ENCODE measurements around the gene DUSP8.

DUSP8 gene

GRCh38 chr11:1531449-1532013 lies 40.5 kb downstream of the DUSP8 start:
- no peak for DNase-seq (ENCODE audit: insufficient read length, low spot score)
- TF ChIP-seq POLR2A (IDR thresholded peaks at IDR 0.05; ENCODE audit: low read depth, low read length) = no peak
- no peak for FAIRE-seq

DNA sequence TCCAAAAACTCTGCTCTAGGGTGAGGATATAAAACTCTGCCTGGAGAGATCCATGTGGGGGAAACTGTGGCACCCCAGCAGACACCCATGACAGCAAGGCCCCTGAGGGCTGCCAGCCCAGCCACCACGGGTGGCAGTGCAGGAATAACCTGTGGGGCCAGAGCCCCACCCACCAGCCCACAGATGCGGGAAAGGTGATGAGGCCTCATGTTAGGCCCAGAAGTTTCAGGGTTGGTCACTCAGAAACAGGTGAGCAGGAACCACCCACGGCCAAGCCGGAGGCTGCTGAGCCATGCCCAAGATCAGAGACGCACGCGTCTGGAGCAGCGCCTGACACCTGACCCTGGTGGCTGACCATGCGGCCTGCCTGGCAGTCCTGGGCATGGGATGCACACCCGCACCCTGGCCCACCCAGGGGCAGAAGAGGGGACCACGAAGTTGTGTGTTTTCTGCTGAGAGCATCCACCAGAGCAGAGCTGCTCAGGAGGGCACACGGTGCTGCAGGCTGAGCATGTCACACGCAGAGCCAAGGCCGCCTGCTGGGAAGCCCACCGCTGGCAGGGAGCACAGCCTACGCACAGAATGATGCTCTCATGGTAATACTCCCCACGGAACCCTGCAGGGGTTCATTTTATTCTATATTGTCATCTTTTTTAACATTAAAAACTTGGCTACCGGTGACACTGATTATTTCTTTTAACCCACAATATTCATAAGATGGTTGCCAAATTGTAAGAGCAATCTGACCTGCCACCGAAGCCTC lies 41.2 kb downstream of the DUSP8 start:
- FAIRE-seq (no peak), DNase-seq (ENCODE audit: insufficient read length, low spot score) (no peak)
- no peak for TF ChIP-seq POLR2A (IDR thresholded peaks at IDR 0.05; ENCODE audit: low read depth, low read length)

- DNase-seq (ENCODE audit: insufficient read length, low spot score) = no peak
- FAIRE-seq = no peak
- no peak for TF ChIP-seq POLR2A (IDR thresholded peaks at IDR 0.05; ENCODE audit: low read depth, low read length)
These were observed 42.3 kb downstream of the DUSP8 start for GRCh38 chr11:1529774-1530173.

DNA sequence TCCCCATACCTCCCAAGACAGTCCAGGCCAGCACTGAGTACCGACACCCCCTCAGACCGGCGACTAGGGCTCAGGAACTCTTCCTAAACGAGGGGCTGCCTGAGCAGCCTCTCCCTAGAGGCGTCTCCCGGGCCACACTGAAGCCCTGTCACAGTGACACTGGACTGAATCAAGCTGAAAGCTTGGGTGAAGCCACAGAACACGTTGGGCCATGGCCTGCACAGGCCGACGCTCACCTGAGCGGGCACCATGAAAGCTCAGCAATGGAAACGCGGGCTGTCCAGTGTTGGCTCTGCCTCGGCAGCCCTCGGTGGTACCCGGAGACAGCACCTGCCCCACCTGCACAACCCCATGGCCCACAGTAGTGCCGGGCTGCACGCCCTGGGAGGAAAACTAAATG lies 42.8 kb downstream of the DUSP8 start:
- FAIRE-seq (no peak), DNase-seq (ENCODE audit: insufficient read length, low spot score) (no peak)
- TF ChIP-seq POLR2A (IDR thresholded peaks at IDR 0.05; ENCODE audit: low read depth, low read length) = no peak

GRCh38 chr11:1528710-1529109 lies 43.4 kb downstream of the DUSP8 start:
- DNase-seq (ENCODE audit: insufficient read length, low spot score) (no peak), FAIRE-seq (no peak)
- no peak for TF ChIP-seq POLR2A (IDR thresholded peaks at IDR 0.05; ENCODE audit: low read depth, low read length)

GRCh38 chr11:1526785-1527184 lies 45.3 kb downstream of the DUSP8 start:
- FAIRE-seq = no peak
- TF ChIP-seq POLR2A (IDR thresholded peaks at IDR 0.05; ENCODE audit: low read depth, low read length) = no peak

GRCh38 chr11:1523779-1524178 lies 48.3 kb downstream of the DUSP8 start:
- FAIRE-seq (no peak), DNase-seq (ENCODE audit: insufficient read length, low spot score) (no peak)
- no peak for TF ChIP-seq POLR2A (IDR thresholded peaks at IDR 0.05; ENCODE audit: low read depth, low read length)

More at GRCh38 chr11:1526785-1527184, 45.3 kb downstream of the DUSP8 start:
- no peak for DNase-seq (ENCODE audit: insufficient read length, low spot score)

GRCh38 chr11:1523077-1523476 lies 49.0 kb downstream of the DUSP8 start:
- no peak for TF ChIP-seq POLR2A (IDR thresholded peaks at IDR 0.05; ENCODE audit: low read depth, low read length)
- no peak for FAIRE-seq
- DNase-seq (ENCODE audit: insufficient read length, low spot score) = no peak

GRCh38 chr11:1522081-1522424 lies 50.0 kb downstream of the DUSP8 start:
- DNase-seq (ENCODE audit: insufficient read length, low spot score) (no peak), FAIRE-seq (no peak)
- no peak for TF ChIP-seq POLR2A (IDR thresholded peaks at IDR 0.05; ENCODE audit: low read depth, low read length)

DNA sequence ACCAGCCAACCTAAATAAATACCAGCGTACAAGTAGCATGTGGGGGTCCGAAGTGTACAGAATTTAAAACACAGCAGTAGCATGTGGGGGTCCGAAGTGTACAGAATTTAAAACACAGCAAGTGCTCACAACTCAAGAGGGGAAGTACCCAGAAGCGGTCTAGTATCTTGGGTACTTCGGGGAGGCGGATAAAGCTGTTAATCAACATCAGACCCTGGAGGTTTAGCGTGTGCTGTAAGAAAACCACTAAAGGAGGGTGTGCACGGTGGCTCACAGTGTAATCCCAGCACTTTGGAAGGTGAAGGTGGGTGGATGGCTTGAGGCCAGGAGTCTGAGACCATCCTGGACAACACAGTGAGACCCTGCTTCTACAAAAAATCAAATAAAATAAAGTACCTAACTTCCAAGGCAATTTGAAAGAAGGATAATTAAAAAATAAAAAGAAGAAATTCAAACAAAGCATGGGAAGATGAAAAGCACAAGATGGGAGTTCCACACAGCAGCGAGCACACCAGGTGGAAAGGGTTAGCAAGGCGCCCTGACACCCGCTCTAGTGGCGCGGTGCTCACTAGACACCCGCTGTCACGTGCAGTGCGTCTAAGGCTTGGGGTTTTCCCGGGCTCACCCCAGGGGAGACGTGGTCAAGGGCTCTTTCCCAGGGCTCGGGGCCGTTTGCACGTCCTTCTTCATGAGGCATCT lies 50.5 kb downstream of the DUSP8 start:
- DNase-seq (ENCODE audit: insufficient read length, low spot score) = no peak
- FAIRE-seq = no peak
- TF ChIP-seq POLR2A (IDR thresholded peaks at IDR 0.05; ENCODE audit: low read depth, low read length) = no peak

GRCh38 chr11:1520663-1521267 lies 51.3 kb downstream of the DUSP8 start:
- DNase-seq (ENCODE audit: insufficient read length, low spot score) = no peak
- FAIRE-seq = no peak
- TF ChIP-seq POLR2A (IDR thresholded peaks at IDR 0.05; ENCODE audit: low read depth, low read length) = no peak

- DNase-seq (ENCODE audit: insufficient read length, low spot score) = no peak
- FAIRE-seq = no peak
- TF ChIP-seq POLR2A (IDR thresholded peaks at IDR 0.05; ENCODE audit: low read depth, low read length) = no peak
These were observed 51.8 kb downstream of the DUSP8 start for GRCh38 chr11:1520209-1520662.

DNA sequence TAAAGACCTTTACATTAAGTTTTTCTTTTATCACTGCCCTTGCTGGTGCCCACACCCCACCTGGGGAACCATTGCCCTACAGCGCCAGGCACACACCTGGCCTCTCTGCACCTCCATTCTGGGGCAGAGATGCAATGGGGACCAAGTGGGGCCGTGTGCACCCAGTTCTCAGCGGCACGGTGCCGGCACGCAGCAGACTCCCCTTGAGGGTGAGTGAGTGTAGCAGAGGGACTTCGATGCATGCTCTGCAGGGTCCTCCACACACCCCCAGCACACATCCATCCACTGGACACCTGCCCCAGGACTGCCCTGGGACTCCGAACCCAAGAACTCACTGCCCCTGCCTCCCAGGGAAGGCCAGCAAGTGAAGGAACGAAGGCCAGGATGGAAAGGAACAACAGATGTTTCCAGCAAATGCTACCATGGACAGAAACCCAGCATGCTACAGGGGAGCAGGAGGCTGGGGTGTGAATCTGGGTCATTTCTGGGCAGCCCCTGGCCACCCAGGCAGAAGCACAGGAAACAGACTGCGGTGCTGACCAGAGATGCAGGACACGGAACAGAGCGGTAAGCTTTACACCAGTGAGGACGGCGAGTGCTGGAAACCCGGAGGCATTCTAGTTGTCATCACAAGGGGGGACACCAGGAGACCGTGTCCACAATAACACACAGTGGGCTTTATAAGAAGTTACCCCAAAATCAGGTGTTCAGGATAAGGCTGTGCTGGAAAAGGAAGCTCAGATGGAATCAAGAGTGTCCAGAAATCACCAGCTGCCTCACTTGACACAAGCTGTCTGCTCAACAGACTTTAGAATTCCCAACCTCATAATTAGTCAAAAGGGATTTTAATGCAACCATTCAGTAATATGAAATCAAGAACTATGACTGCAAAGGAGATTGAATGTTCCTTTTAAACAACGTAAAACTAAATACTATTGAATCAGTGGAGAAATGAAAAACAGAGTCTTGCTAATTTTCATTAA lies 52.8 kb downstream of the DUSP8 start:
- no peak for FAIRE-seq
- TF ChIP-seq POLR2A (IDR thresholded peaks at IDR 0.05; ENCODE audit: low read depth, low read length) = no peak
- no peak for DNase-seq (ENCODE audit: insufficient read length, low spot score)
